ENCODE measurements around the gene PPA2. TPM values are rescaled to one million over a fixed set of nuclear protein-coding genes. Genes with fewer than 3 reads are reported as not detected.

Gene PPA2
- total RNA-seq, 3 donors from 2014 or later, result 78.3 to 130 (median 91.2) TPM

GRCh38 chr4:105345838-105346237, 128.0 kb downstream of the PPA2 start:
- TF ChIP-seq CTCF (IDR thresholded peaks at IDR 0.05), result no peak
- no peak for ATAC-seq
- Histone ChIP-seq H3K4me3 (no peak overlapping the region), H3K4me1 (ENCODE audit: low read depth) (no peaks in the 10 kb centered on the region), H3K9me3 (no peaks in the 10 kb centered on the region), H3K36me3 (ENCODE audit: low read depth) (no peaks in the 10 kb centered on the region)
- intact Hi-C loops (cut with DNase I, micrococcal nuclease), result no loop called here
- no peak for DNase-seq

- H3K4me3 ChIP-seq, result no peak overlapping the region
- TF ChIP-seq CTCF (IDR thresholded peaks at IDR 0.05), result no peak
- no peaks in the 10 kb centered on the region for H3K4me1 ChIP-seq (ENCODE audit: low read depth)
- DNase-seq (no peak), ATAC-seq (no peak)
- H3K36me3 ChIP-seq (ENCODE audit: low read depth), result no peaks in the 10 kb centered on the region
- H3K9me3 ChIP-seq, result no peaks in the 10 kb centered on the region
- intact Hi-C loops (cut with DNase I, micrococcal nuclease), result no loop called here
Measured at GRCh38 chr4:105345358-105345757, 128.5 kb downstream of the PPA2 start.

DNA sequence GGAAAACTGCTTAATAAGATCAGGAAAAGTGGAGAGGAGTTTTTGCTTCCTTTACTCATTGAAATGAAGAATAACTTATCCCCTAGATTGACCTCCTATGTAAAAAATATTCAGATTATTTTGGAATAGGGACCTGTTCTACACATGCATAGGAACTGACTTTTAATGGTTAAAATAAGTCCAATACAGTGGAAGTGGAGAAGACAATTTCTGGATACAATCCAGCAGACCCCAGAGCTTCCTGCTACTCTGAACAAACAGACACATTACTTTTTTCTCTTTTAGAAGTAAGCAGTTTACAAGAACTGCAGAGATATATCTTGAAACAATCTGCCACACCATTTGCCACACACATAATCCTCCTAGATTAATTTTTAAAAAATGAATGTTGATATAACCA, 129.7 kb downstream of the PPA2 start:
- Histone ChIP-seq H3K4me1 (ENCODE audit: low read depth) (no peaks in the 10 kb centered on the region), H3K9me3 (no peaks in the 10 kb centered on the region), H3K4me3 (no peak overlapping the region), H3K36me3 (ENCODE audit: low read depth) (no peaks in the 10 kb centered on the region)
- intact Hi-C loops (cut with DNase I, micrococcal nuclease), result no loop called here
- DNase-seq, result no peak
- TF ChIP-seq CTCF (IDR thresholded peaks at IDR 0.05), result no peak
- ATAC-seq, result no peak

- no peak overlapping the region for H3K4me3 ChIP-seq
- no peak for DNase-seq
- ATAC-seq, result no peak
- no peaks in the 10 kb centered on the region for H3K4me1 ChIP-seq (ENCODE audit: low read depth)
- intact Hi-C loops (cut with DNase I, micrococcal nuclease), result no loop called here
- H3K9me3 ChIP-seq, result no peaks in the 10 kb centered on the region
- no peak for TF ChIP-seq CTCF (IDR thresholded peaks at IDR 0.05)
- H3K36me3 ChIP-seq (ENCODE audit: low read depth), result no peaks in the 10 kb centered on the region
Measured at GRCh38 chr4:105343146-105343931, 130.5 kb downstream of the PPA2 start.

DNA sequence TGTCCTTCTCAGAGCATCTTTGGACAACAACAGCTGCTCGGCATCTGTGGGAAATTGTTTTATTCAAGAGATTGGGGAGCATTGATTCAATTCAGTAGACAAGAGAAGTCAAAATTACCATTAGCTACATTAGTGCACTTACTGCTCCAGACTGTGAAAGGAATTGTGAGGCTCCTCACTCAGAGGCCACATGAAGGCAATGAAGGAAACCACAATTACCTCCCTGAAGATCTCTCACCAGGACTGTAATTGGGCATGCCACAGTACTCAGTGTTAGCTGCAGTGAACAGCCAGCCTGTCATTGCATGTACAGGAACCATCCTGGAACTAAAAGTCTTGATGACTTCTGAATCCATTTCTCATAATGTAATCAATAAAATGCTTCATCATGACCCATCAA, 144.8 kb downstream of the PPA2 start:
- Histone ChIP-seq H3K9me3 (no peaks in the 10 kb centered on the region), H3K4me1 (ENCODE audit: low read depth) (no peaks in the 10 kb centered on the region), H3K4me3 (no peak overlapping the region), H3K36me3 (ENCODE audit: low read depth) (no peaks in the 10 kb centered on the region)
- no peak for TF ChIP-seq CTCF (IDR thresholded peaks at IDR 0.05)
- intact Hi-C loops (cut with DNase I, micrococcal nuclease), result no loop called here
- no peak for ATAC-seq
- no peak for DNase-seq
